Measurements from ENCODE around the gene FLCN. TPM values are rescaled to one million over a fixed set of nuclear protein-coding genes. Genes with fewer than 3 reads are reported as not detected.
"Not testable (repeated sequence)": the region's sequence is repeated elsewhere in the genome, so short reads cannot be mapped to it uniquely, and the experiment has no call there.

The FLCN gene
- total RNA-seq, 4 donors from 2014 or later: 28.4 to 143 (median 49.2) TPM

- no peak for DNase-seq (ENCODE audit: low spot score in 2 of 2)
- no peaks in the 10 kb centered on the region for H3K27me3 ChIP-seq
Measured at GRCh38 chr17:17198281-17198680, 38.7 kb downstream of the FLCN start.

GRCh38 chr17:17196776-17197175 is 40.2 kb downstream of the FLCN start:
- Histone ChIP-seq H3K36me3 (no peaks in the 10 kb centered on the region), H3K27ac (no peak overlapping the region), H3K9me3 (no peaks in the 10 kb centered on the region), H3K27me3 (no peaks in the 10 kb centered on the region), H3K4me3 (no peak overlapping the region), H3K4me1 (peaks cover 5% of the 10 kb centered on the region)
- DNase-seq (ENCODE audit: low spot score in 2 of 2): no peak
- TF ChIP-seq POLR2A (IDR thresholded peaks at IDR 0.05) (no peak), EP300 (IDR thresholded peaks at IDR 0.05) (no peak), POLR2AphosphoS5 (IDR thresholded peaks at IDR 0.05) (no peak)
- TF ChIP-seq, protein P1, sequence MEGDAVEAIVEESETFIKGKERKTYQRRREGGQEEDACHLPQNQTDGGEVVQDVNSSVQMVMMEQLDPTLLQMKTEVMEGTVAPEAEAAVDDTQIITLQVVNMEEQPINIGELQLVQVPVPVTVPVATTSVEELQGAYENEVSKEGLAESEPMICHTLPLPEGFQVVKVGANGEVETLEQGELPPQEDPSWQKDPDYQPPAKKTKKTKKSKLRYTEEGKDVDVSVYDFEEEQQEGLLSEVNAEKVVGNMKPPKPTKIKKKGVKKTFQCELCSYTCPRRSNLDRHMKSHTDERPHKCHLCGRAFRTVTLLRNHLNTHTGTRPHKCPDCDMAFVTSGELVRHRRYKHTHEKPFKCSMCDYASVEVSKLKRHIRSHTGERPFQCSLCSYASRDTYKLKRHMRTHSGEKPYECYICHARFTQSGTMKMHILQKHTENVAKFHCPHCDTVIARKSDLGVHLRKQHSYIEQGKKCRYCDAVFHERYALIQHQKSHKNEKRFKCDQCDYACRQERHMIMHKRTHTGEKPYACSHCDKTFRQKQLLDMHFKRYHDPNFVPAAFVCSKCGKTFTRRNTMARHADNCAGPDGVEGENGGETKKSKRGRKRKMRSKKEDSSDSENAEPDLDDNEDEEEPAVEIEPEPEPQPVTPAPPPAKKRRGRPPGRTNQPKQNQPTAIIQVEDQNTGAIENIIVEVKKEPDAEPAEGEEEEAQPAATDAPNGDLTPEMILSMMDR (IDR thresholded peaks at IDR 0.05): no peak

More at GRCh38 chr17:17198281-17198680, 38.7 kb downstream of the FLCN start:
- Histone ChIP-seq H3K27ac (no peak overlapping the region), H3K9me3 (no peaks in the 10 kb centered on the region), H3K4me1 (peaks cover 6% of the 10 kb centered on the region), H3K36me3 (no peaks in the 10 kb centered on the region), H3K4me3 (no peak overlapping the region)
- WGBS: 100% methylated on average over 1 of the region's 1 CpG
- TF ChIP-seq POLR2A (IDR thresholded peaks at IDR 0.05) (no peak), POLR2AphosphoS5 (IDR thresholded peaks at IDR 0.05) (no peak), EP300 (IDR thresholded peaks at IDR 0.05) (no peak)
- TF ChIP-seq, protein P1 (IDR thresholded peaks at IDR 0.05): no peak

DNA sequence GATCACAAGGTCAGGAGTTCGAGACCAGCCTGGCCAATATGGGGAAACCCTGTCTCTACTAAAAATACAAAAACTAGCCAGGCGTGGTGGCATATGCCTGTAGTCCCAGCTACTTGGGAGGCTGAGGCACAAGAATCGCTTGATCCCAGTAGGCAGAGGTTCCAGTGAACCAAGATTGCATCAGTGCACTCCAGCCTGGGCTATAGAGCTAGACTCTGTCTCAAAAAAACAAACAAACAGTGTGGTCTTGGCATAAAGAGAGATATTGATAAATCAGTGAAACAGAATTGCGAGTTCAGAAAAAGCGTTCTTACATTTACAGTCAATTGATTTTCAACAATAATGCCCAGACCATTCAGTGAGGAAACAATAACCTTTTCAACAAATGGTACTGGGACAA is 41.5 kb downstream of the FLCN start:
- not testable (repeated sequence) for H3K27me3 ChIP-seq; H3K36me3 ChIP-seq; H3K4me3 ChIP-seq; H3K9me3 ChIP-seq; DNase-seq (ENCODE audit: low spot score in 2 of 2); H3K27ac ChIP-seq
- H3K4me1 ChIP-seq: peaks cover 13% of the 10 kb centered on the region
- WGBS: 91% methylated on average over 5 of the region's 5 CpGs

DNA sequence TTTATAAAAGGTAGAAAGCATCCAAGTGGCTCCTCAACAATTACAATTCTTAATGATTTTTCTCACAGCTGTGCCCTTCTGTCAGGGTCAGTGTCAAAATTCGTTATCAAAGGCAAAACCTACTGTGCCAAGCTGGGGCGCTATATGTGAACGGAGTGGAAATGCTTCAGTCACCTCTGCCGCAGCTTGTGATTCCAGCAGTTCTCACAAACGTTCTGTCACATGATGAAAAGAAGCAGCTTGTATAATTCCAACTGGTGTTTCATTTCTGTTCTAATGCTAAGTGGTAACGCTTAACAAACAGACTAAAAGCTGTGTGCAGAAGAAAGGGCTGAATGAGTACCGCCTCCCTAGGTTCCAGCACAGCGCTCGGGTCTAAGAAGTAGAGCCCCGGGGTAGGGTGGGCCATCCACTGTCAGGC is 45.0 kb downstream of the FLCN start:
- no peak for TF ChIP-seq EP300 (IDR thresholded peaks at IDR 0.05)
- TF ChIP-seq POLR2AphosphoS5 (IDR thresholded peaks at IDR 0.05): no peak
- TF ChIP-seq, protein P1 (IDR thresholded peaks at IDR 0.05): no peak
- TF ChIP-seq POLR2A (IDR thresholded peaks at IDR 0.05): no peak
- Histone ChIP-seq H3K36me3 (peaks cover 21% of the 10 kb centered on the region), H3K27me3 (no peaks in the 10 kb centered on the region), H3K4me3 (no peak overlapping the region), H3K4me1 (peaks cover 27% of the 10 kb centered on the region), H3K27ac (no peak overlapping the region), H3K9me3 (no peaks in the 10 kb centered on the region)
- WGBS: 77% methylated on average over 10 of the region's 10 CpGs
- DNase-seq (ENCODE audit: low spot score in 2 of 2): no peak

DNA sequence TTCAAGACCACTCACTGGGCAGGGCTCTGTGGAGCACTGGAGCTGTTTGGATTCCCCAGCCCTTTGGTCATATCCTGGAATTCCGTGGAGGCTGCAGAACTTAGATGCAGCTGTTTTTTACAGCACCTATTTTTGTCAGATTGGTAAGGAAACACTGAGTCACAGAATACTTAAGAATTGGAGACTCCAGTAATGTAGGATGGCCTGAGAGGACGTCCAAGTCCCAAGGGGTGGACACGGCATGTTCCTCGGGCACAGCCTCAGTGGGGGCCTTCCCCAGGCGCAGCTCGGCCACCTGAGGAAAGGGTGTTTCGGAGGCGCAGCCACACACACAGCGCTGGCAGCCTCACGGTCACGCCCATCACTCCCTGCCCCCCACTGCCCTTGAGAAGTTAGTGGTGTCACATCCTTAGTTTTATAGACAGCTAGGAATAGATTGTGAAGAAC is 45.6 kb downstream of the FLCN start:
- no peak for DNase-seq (ENCODE audit: low spot score in 2 of 2)
- TF ChIP-seq, protein P1 (IDR thresholded peaks at IDR 0.05): no peak
- TF ChIP-seq POLR2A (IDR thresholded peaks at IDR 0.05) (no peak), EP300 (IDR thresholded peaks at IDR 0.05) (no peak), POLR2AphosphoS5 (IDR thresholded peaks at IDR 0.05) (no peak)
- Histone ChIP-seq H3K27ac (no peak overlapping the region), H3K4me1 (peaks cover 33% of the 10 kb centered on the region), H3K27me3 (no peaks in the 10 kb centered on the region), H3K36me3 (peaks cover 21% of the 10 kb centered on the region), H3K9me3 (no peaks in the 10 kb centered on the region), H3K4me3 (no peak overlapping the region)
- WGBS: 69% methylated on average over 11 of the region's 11 CpGs

DNA sequence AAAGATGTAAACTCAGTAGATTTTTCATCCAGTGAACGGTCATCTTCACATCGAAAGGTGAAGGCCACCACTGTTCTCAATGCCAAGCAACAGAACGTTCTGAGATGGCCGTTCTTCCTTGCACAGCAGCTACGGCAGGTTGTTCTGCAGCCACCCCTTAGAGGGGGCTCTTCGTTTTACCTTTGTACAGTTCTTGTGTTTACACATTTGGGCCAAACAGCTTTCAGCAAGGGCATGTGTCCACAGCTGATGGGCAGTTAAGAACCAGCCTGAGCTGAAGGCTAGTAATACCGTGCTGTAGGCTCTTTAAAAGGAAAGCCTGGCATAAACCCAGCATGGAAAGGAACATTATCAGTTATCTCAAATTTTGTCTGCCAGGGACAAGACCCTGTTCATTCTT is 46.8 kb downstream of the FLCN start:
- peaks cover 21% of the 10 kb centered on the region for H3K36me3 ChIP-seq
- no peaks in the 10 kb centered on the region for H3K27me3 ChIP-seq
- DNase-seq (ENCODE audit: low spot score in 2 of 2): no peak
- H3K4me1 ChIP-seq: peaks cover 45% of the 10 kb centered on the region
- 89% methylated on average over 7 of the region's 7 CpGs for WGBS
- no peaks in the 10 kb centered on the region for H3K9me3 ChIP-seq
- TF ChIP-seq POLR2AphosphoS5 (IDR thresholded peaks at IDR 0.05) (no peak), POLR2A (IDR thresholded peaks at IDR 0.05) (no peak), EP300 (IDR thresholded peaks at IDR 0.05) (no peak)
- TF ChIP-seq, protein P1 (IDR thresholded peaks at IDR 0.05): no peak
- no peak overlapping the region for H3K4me3 ChIP-seq
- H3K27ac ChIP-seq: no peak overlapping the region

Data from suprapubic skin (tissue), 4 donors.